SK-N-SH treated with all-trans-retinoic acid at 6 μM for 48 hours (cell line): Measurements from ENCODE around the gene ASB10.

Source experiments
- ATAC-seq: fragments of 200-7000 bp; cut with Tn5 transposase; 3 replicates; pipeline ENCODE4 v1.9.1; 2020; ENCODE audit warnings: mild to moderate bottlenecking, moderate library complexity
- ARNTL ChIP-seq: fragments of 450-650 bp; formaldehyde crosslinking; IDR thresholded peaks from 2 replicates; pipeline ENCODE4 v1.5.0; 2020; ENCODE audit warnings: low read depth, mild to moderate bottlenecking, moderate library complexity, borderline replicate concordance
- BACH2 ChIP-seq: fragments of 250-450 bp; sonication (Bioruptor Pico); IDR thresholded peaks from 2 replicates; pipeline ENCODE4 v1.9.0; 2021; ENCODE audit warnings: mild to moderate bottlenecking, borderline replicate concordance
- CREB5 ChIP-seq: fragments of 250-450 bp; sonication (Bioruptor Pico); IDR thresholded peaks from 2 replicates; pipeline ENCODE4 v1.5.1; 2020; ENCODE audit warnings: low read depth, mild to moderate bottlenecking, moderate library complexity
- CSDC2 ChIP-seq: fragments of 250-450 bp; sonication (Bioruptor Pico); IDR thresholded peaks from 2 replicates; pipeline ENCODE4 v1.5.0; 2020; ENCODE audit warnings: mild to moderate bottlenecking, moderate library complexity
- CSRNP3 ChIP-seq: fragments of 250-450 bp; sonication (Bioruptor Pico); IDR thresholded peaks from 2 replicates; pipeline ENCODE4 v1.5.1; 2021; ENCODE audit warnings: mild to moderate bottlenecking, moderate library complexity
- ESRRG ChIP-seq: fragments of 250-450 bp; sonication (Bioruptor Pico); IDR thresholded peaks from 2 replicates; pipeline ENCODE4 v1.6.1; 2021; ENCODE audit warnings: mild to moderate bottlenecking
- GLIS3 ChIP-seq: fragments of 250-450 bp; sonication (Bioruptor Pico); IDR thresholded peaks from 2 replicates; pipeline ENCODE4 v1.5.0; 2020; ENCODE audit warnings: mild to moderate bottlenecking, moderate library complexity
- ISL1 ChIP-seq: fragments of 250-450 bp; sonication (Bioruptor Pico); IDR thresholded peaks from 2 replicates; pipeline ENCODE4 v2.1.2; 2022; ENCODE audit warnings: mild to moderate bottlenecking, moderate library complexity
- POU6F1 ChIP-seq: fragments of 250-450 bp; sonication (Bioruptor Pico); IDR thresholded peaks from 2 replicates; pipeline ENCODE4 v1.8.0; 2021; ENCODE audit warnings: low read depth, mild to moderate bottlenecking, moderate library complexity, borderline replicate concordance
- PPARA ChIP-seq: fragments of 250-450 bp; sonication (Bioruptor Pico); IDR thresholded peaks from 2 replicates; pipeline ENCODE4 v1.5.0; 2020; ENCODE audit warnings: mild to moderate bottlenecking, borderline replicate concordance
- RARB ChIP-seq: fragments of 250-450 bp; sonication (Bioruptor Pico); IDR thresholded peaks from 2 replicates; pipeline ENCODE4 v1.8.0; 2021; ENCODE audit warnings: mild to moderate bottlenecking, moderate library complexity
- SNAI2 ChIP-seq: fragments of 250-450 bp; sonication (Bioruptor Pico); IDR thresholded peaks from 2 replicates; pipeline ENCODE4 v1.5.0; 2020; ENCODE audit warnings: mild to moderate bottlenecking, moderate library complexity
- TCF4 ChIP-seq: fragments of 250-450 bp; sonication (Bioruptor Pico); IDR thresholded peaks from 2 replicates; pipeline ENCODE4 v1.8.0; 2021; ENCODE audit warnings: mild to moderate bottlenecking, moderate library complexity, borderline replicate concordance
- TOX ChIP-seq: fragments of 250-450 bp; sonication (Bioruptor Pico); IDR thresholded peaks from 2 replicates; pipeline ENCODE4 v1.8.0; 2021; ENCODE audit warnings: mild to moderate bottlenecking, moderate library complexity, borderline replicate concordance
- ZC3H10 ChIP-seq: fragments of 250-450 bp; sonication (Bioruptor Pico); IDR thresholded peaks from 2 replicates; pipeline ENCODE4 v1.5.1; 2021; ENCODE audit warnings: mild to moderate bottlenecking, moderate library complexity
- ZFP3 ChIP-seq: fragments of 250-450 bp; sonication (Bioruptor Pico); IDR thresholded peaks from 2 replicates; pipeline ENCODE4 v1.5.0; 2020; ENCODE audit warnings: mild to moderate bottlenecking, moderate library complexity
- ZFP30 ChIP-seq: fragments of 450-650 bp; formaldehyde crosslinking; IDR thresholded peaks from 2 replicates; pipeline ENCODE4 v1.5.0; 2022; ENCODE audit warnings: mild to moderate bottlenecking, moderate library complexity
- ZNF565 ChIP-seq: fragments of 450-650 bp; formaldehyde crosslinking; conservative IDR thresholded peaks from 2 replicates; pipeline ENCODE4 v1.5.0; 2020; ENCODE audit warnings: low read depth, mild to moderate bottlenecking, moderate library complexity
- ZNF8 ChIP-seq: fragments of 450-650 bp; formaldehyde crosslinking; IDR thresholded peaks from 2 replicates; pipeline ENCODE4 v1.5.0; 2020; ENCODE audit warnings: mild to moderate bottlenecking, moderate library complexity

The ASB10 gene

GRCh38 chr7:151212626-151213025 lies 25.6 kb upstream of the ASB10 start (continued):
- TF ChIP-seq POU6F1 = no peak
- no peak for TF ChIP-seq RARB (CRISPR knock-in tag)
- no peak for TF ChIP-seq ISL1 (CRISPR knock-in tag)
- TF ChIP-seq SNAI2 (CRISPR knock-in tag) = no peak
- TF ChIP-seq ZNF8 (CRISPR knock-in tag) = no peak

- no peak for TF ChIP-seq SNAI2 (CRISPR knock-in tag)
- no peak for TF ChIP-seq ZNF565 (CRISPR knock-in tag)
- no peak for TF ChIP-seq TOX (CRISPR knock-in tag)
- no peak for TF ChIP-seq POU6F1
- no peak for TF ChIP-seq ZFP3 (CRISPR knock-in tag)
- TF ChIP-seq ESRRG (CRISPR knock-in tag) = no peak
- TF ChIP-seq CSRNP3 (CRISPR knock-in tag) = no peak
- no peak for TF ChIP-seq ZFP30
- no peak for TF ChIP-seq BACH2
- no peak for TF ChIP-seq CSDC2
- no peak for TF ChIP-seq ZNF8 (CRISPR knock-in tag)
- TF ChIP-seq CREB5 = no peak
- no peak for TF ChIP-seq TCF4 (CRISPR knock-in tag)
- no peak for TF ChIP-seq ARNTL (CRISPR knock-in tag)
- TF ChIP-seq GLIS3 (CRISPR knock-in tag) = no peak
- TF ChIP-seq ISL1 (CRISPR knock-in tag) = no peak
- TF ChIP-seq ZC3H10 (CRISPR knock-in tag) = no peak
- ATAC-seq = no peak
Measured at GRCh38 chr7:151211155-151211772, 24.2 kb upstream of the ASB10 start.

GRCh38 chr7:151210087-151210854 lies 23.2 kb upstream of the ASB10 start, which contains the start of gene H2BK1:
Gene H2BK1, minus strand, starts transcription at chr7:151210488. Its CDS starts 170 bp downstream, at chr7:151210318.
- no peak for ATAC-seq

More at GRCh38 chr7:151210087-151210854, 23.2 kb upstream of the ASB10 start, which contains the start of gene H2BK1:
- TF ChIP-seq ZNF8 (CRISPR knock-in tag) (no peak), ARNTL (CRISPR knock-in tag) (no peak), CSRNP3 (CRISPR knock-in tag) (no peak), GLIS3 (CRISPR knock-in tag) (no peak), PPARA (CRISPR knock-in tag) (no peak)
